ENCODE measurements around the gene RAC3.

RAC3 gene

GRCh38 chr17:82008941-82009405 is 22.5 kb upstream of the RAC3 start:
- no peak overlapping the region; the same call in 1 of the 2 replicates for H3K9ac ChIP-seq (ENCODE audit: low read depth, low read length)
- no peaks in the 10 kb centered on the region for H3K9me3 ChIP-seq (ENCODE audit: insufficient read depth, low read depth, low read length)
- no peak overlapping the region for H3K27ac ChIP-seq (ENCODE audit: low read depth, low read length)
- 96% methylated on average over 28 of the region's 28 CpGs for WGBS
- no peaks in the 10 kb centered on the region for H3K4me1 ChIP-seq (ENCODE audit: insufficient read depth, low read length)
- 0 out of 2 replicates have a peak, but pooled peaks cover 3% of the 10 kb centered on the region for H3K36me3 ChIP-seq (ENCODE audit: insufficient read depth, low read length)
- no peak overlapping the region for H3K4me3 ChIP-seq (ENCODE audit: low read length)
- no peaks in the 10 kb centered on the region for H3K27me3 ChIP-seq (ENCODE audit: insufficient read depth, low read length)

DNA sequence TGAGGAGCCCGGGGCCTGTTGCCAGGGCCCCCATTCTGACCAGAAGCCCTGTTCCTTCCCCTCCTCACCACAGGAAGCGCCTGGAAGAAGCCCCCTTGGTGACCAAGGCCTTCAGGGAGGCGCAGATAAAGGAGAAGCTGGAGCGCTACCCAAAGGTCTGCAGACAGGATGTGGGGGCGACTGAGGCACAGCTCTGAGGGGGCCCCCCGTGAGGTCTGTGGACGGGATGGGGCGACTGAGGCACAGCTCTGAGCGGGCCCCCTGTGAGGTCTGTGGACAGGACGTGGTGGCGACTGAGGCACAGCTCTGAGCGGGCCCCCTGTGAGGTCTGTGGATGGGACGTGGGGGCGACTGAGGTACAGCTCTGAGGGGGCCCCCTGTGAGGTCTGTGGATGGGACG is 22.1 kb upstream of the RAC3 start:
- H3K9ac ChIP-seq (ENCODE audit: low read depth, low read length), result no peak overlapping the region
- H3K27ac ChIP-seq (ENCODE audit: low read depth, low read length), result no peak overlapping the region
- no peak overlapping the region for H3K4me3 ChIP-seq (ENCODE audit: low read length)
- no peaks in the 10 kb centered on the region for H3K9me3 ChIP-seq (ENCODE audit: insufficient read depth, low read depth, low read length)
- no peaks in the 10 kb centered on the region for H3K4me1 ChIP-seq (ENCODE audit: insufficient read depth, low read length)
- H3K36me3 ChIP-seq (ENCODE audit: insufficient read depth, low read length), result 0 out of 2 replicates have a peak, but pooled peaks cover 3% of the 10 kb centered on the region
- no peaks in the 10 kb centered on the region for H3K27me3 ChIP-seq (ENCODE audit: insufficient read depth, low read length)
- 94% methylated on average over 15 of the region's 15 CpGs for WGBS

GRCh38 chr17:82010575-82011525 is 20.6 kb upstream of the RAC3 start:
- 95% methylated on average over 39 of the region's 39 CpGs for WGBS
- Histone ChIP-seq H3K9ac (ENCODE audit: low read depth, low read length) (no peak overlapping the region), H3K4me3 (ENCODE audit: low read length) (no peak overlapping the region), H3K4me1 (ENCODE audit: insufficient read depth, low read length) (no peaks in the 10 kb centered on the region), H3K9me3 (ENCODE audit: insufficient read depth, low read depth, low read length) (no peaks in the 10 kb centered on the region), H3K27ac (ENCODE audit: low read depth, low read length) (no peak overlapping the region), H3K27me3 (ENCODE audit: insufficient read depth, low read length) (no peaks in the 10 kb centered on the region), H3K36me3 (ENCODE audit: insufficient read depth, low read length) (0 out of 2 replicates have a peak, but pooled peaks cover 3% of the 10 kb centered on the region)

DNA sequence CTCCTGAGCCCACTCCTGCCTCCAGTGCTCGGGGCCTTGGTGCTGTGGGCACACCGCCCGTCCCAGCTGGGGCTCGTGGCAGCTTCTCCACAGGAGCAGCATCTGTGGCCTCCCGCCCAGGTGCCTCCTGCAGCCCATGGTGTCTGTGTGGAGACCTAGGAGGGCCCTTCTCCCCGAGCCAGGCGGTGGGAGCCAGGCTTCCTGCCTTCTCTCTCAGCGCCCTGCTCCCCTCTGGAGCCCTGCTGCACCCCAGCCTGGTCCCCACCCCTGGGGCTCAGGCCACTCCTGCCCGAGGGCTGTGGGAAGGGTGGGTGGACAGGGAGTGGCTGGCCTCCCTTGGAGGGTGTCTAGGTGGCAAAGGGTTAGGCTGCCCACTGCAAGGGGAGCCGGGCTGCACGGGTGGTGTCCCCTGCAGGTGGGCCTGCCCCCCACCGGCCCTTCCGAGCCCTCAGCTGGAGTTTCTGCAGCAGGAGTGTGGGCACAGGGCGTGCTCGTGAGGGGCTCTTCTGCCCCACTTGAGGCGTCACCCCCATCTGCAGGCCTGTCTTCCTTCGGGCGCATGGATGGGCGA is 19.8 kb upstream of the RAC3 start:
- Histone ChIP-seq H3K9ac (ENCODE audit: low read depth, low read length) (no peak overlapping the region), H3K36me3 (ENCODE audit: insufficient read depth, low read length) (0 out of 2 replicates have a peak, but pooled peaks cover 3% of the 10 kb centered on the region), H3K27ac (ENCODE audit: low read depth, low read length) (no peak overlapping the region), H3K4me3 (ENCODE audit: low read length) (no peak overlapping the region), H3K27me3 (ENCODE audit: insufficient read depth, low read length) (no peaks in the 10 kb centered on the region), H3K4me1 (ENCODE audit: insufficient read depth, low read length) (no peaks in the 10 kb centered on the region), H3K9me3 (ENCODE audit: insufficient read depth, low read depth, low read length) (no peaks in the 10 kb centered on the region)
- 96% methylated on average over 19 of the region's 19 CpGs for WGBS

DNA sequence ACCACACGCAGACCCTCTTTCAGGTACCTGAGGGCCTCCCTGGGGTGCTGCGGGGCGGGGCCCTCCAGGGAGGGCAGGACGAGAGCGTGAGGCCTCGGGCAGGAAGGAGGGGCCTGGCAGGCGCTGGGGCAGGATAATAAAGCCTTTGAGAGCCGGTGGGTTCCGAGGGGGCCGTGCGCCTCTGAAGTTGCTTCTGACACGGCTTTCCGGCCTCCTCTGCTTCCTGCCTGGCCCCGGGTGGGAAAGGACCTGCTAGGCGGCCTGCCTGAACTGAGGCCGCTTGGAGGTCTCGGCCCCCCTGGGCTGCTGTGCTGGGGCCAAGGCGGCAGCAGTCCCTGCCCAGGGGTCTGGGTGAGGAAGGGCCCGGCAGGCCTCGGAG is 19.2 kb upstream of the RAC3 start:
- H3K9ac ChIP-seq (ENCODE audit: low read depth, low read length), result 0 out of 2 replicates have a peak overlapping the region, but pooled peaks have one; percentile 31
- H3K27me3 ChIP-seq (ENCODE audit: insufficient read depth, low read length), result no peaks in the 10 kb centered on the region
- H3K4me1 ChIP-seq (ENCODE audit: insufficient read depth, low read length), result no peaks in the 10 kb centered on the region
- H3K9me3 ChIP-seq (ENCODE audit: insufficient read depth, low read depth, low read length), result no peaks in the 10 kb centered on the region
- H3K36me3 ChIP-seq (ENCODE audit: insufficient read depth, low read length), result 0 out of 2 replicates have a peak, but pooled peaks cover 3% of the 10 kb centered on the region
- no peak overlapping the region for H3K4me3 ChIP-seq (ENCODE audit: low read length)
- 70% methylated on average over 20 of the region's 20 CpGs for WGBS
- peak overlapping the region; percentile 55; the same call in 1 of the 2 replicates for H3K27ac ChIP-seq (ENCODE audit: low read depth, low read length)

DNA sequence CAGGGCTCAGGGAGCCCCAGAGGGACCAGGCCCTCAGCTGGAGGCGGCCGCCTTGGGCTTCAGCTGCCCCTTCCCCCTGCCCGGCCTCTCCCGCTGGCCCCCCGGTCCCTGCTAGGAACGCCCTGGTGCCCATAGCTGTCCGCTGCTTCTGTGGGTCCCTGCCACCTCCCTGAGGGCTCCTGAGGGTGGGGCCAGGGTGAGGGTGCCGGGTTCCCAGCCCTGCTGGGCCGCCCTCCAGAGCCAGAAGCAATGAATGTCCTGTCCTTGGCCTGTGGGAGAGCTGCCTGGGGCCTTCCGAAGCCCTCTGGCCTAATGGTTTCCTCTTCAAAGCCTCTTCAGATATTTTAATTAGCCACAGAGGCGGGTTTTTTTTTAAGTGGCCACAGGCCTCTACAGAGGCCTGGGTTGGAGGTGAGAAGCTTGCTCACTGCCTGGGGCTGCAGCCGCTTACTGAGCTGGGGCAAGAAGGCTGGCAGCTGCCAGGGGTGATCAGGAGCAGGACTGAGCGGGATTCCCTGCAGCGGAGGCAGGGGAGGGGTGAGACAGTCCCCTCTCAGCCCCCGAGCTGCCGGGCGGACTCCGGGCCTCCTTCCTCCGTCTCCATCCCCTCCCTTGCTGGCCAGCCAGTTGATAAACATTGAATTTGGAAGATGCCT is 18.7 kb upstream of the RAC3 start:
- 69% methylated on average over 19 of the region's 19 CpGs for WGBS

DNA sequence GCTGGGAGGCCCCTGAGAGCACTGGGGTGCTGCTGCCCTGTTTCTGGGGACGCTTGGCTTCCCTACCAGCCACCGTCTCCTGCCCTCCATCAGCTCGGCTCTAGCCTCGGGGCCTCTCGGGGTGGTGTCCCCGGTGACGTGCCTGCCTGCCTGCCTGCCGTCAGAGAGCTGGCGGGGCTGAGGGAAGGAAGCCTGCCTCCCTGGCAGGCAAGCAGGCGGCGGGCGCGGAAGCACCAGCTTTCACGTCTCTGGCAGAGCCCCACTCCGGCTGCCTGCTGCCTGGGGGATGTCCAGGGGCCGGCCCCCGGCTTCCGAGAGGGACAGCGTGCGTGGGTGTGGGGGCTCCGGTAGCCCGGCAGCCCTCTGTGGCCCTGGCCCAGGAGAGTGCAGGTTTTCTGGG is 18.1 kb upstream of the RAC3 start:
- no peaks in the 10 kb centered on the region for H3K4me1 ChIP-seq (ENCODE audit: insufficient read depth, low read length)
- no peak overlapping the region for H3K9ac ChIP-seq (ENCODE audit: low read depth, low read length)
- H3K27me3 ChIP-seq (ENCODE audit: insufficient read depth, low read length), result no peaks in the 10 kb centered on the region
- no peak overlapping the region for H3K27ac ChIP-seq (ENCODE audit: low read depth, low read length)
- H3K9me3 ChIP-seq (ENCODE audit: insufficient read depth, low read depth, low read length), result no peaks in the 10 kb centered on the region
- H3K36me3 ChIP-seq (ENCODE audit: insufficient read depth, low read length), result 0 out of 2 replicates have a peak, but pooled peaks cover 3% of the 10 kb centered on the region
- H3K4me3 ChIP-seq (ENCODE audit: low read length), result no peak overlapping the region
- WGBS, result 89% methylated on average over 22 of the region's 22 CpGs

More for the DNA sequence above, 18.7 kb upstream of the RAC3 start:
- H3K27me3 ChIP-seq (ENCODE audit: insufficient read depth, low read length), result no peaks in the 10 kb centered on the region
- H3K27ac ChIP-seq (ENCODE audit: low read depth, low read length), result peak overlapping the region; percentile 55; the same call in 1 of the 2 replicates
- no peaks in the 10 kb centered on the region for H3K4me1 ChIP-seq (ENCODE audit: insufficient read depth, low read length)
- no peaks in the 10 kb centered on the region for H3K9me3 ChIP-seq (ENCODE audit: insufficient read depth, low read depth, low read length)
- peak overlapping the region; percentile 31; the same call in 1 of the 2 replicates for H3K9ac ChIP-seq (ENCODE audit: low read depth, low read length)
- 0 out of 2 replicates have a peak, but pooled peaks cover 3% of the 10 kb centered on the region for H3K36me3 ChIP-seq (ENCODE audit: insufficient read depth, low read length)
- H3K4me3 ChIP-seq (ENCODE audit: low read length), result no peak overlapping the region

GRCh38 chr17:82013772-82014321 is 17.6 kb upstream of the RAC3 start:
- no peak overlapping the region for H3K9ac ChIP-seq (ENCODE audit: low read depth, low read length)
- 95% methylated on average over 16 of the region's 16 CpGs for WGBS
- no peaks in the 10 kb centered on the region for H3K9me3 ChIP-seq (ENCODE audit: insufficient read depth, low read depth, low read length)

GRCh38 chr17:82014432-82014831 is 17.0 kb upstream of the RAC3 start:
- no peak overlapping the region for H3K27ac ChIP-seq (ENCODE audit: low read depth, low read length)
- WGBS, result 94% methylated on average over 23 of the region's 23 CpGs
- H3K9ac ChIP-seq (ENCODE audit: low read depth, low read length), result no peak overlapping the region
- H3K27me3 ChIP-seq (ENCODE audit: insufficient read depth, low read length), result no peaks in the 10 kb centered on the region
- no peaks in the 10 kb centered on the region for H3K9me3 ChIP-seq (ENCODE audit: insufficient read depth, low read depth, low read length)
- no peak overlapping the region for H3K4me3 ChIP-seq (ENCODE audit: low read length)
- peaks cover 9% of the 10 kb centered on the region; the same call in 1 of the 2 replicates for H3K36me3 ChIP-seq (ENCODE audit: insufficient read depth, low read length)
- H3K4me1 ChIP-seq (ENCODE audit: insufficient read depth, low read length), result no peaks in the 10 kb centered on the region

More at GRCh38 chr17:82013772-82014321, 17.6 kb upstream of the RAC3 start:
- peaks cover 4% of the 10 kb centered on the region; the same call in 1 of the 2 replicates for H3K36me3 ChIP-seq (ENCODE audit: insufficient read depth, low read length)
- H3K4me3 ChIP-seq (ENCODE audit: low read length), result no peak overlapping the region
- H3K27ac ChIP-seq (ENCODE audit: low read depth, low read length), result no peak overlapping the region
- H3K4me1 ChIP-seq (ENCODE audit: insufficient read depth, low read length), result no peaks in the 10 kb centered on the region
- no peaks in the 10 kb centered on the region for H3K27me3 ChIP-seq (ENCODE audit: insufficient read depth, low read length)

GRCh38 chr17:82014971-82015310 is 16.5 kb upstream of the RAC3 start:
- WGBS, result 92% methylated on average over 13 of the region's 13 CpGs

More at GRCh38 chr17:82014971-82015310, 16.5 kb upstream of the RAC3 start:
- Histone ChIP-seq H3K9me3 (ENCODE audit: insufficient read depth, low read depth, low read length) (no peaks in the 10 kb centered on the region), H3K27me3 (ENCODE audit: insufficient read depth, low read length) (no peaks in the 10 kb centered on the region), H3K9ac (ENCODE audit: low read depth, low read length) (no peak overlapping the region), H3K4me1 (ENCODE audit: insufficient read depth, low read length) (no peaks in the 10 kb centered on the region), H3K4me3 (ENCODE audit: low read length) (no peak overlapping the region), H3K36me3 (ENCODE audit: insufficient read depth, low read length) (peaks cover 10% of the 10 kb centered on the region; the same call in 1 of the 2 replicates), H3K27ac (ENCODE audit: low read depth, low read length) (no peak overlapping the region)

Data from HUES64 (cell line).